Measurements from ENCODE around the gene TPRG1L. TPM values are rescaled to one million over a fixed set of nuclear protein-coding genes. Genes with fewer than 3 reads are reported as not detected.

Gene TPRG1L
- total RNA-seq, 1 donor = 19.4 TPM

- no peak for TF ChIP-seq CTCF (IDR thresholded peaks at IDR 0.05; ENCODE audit: insufficient read depth, low read depth, low read length)
- no peak for DNase-seq (ENCODE audit: low read depth)
- H3K4me3 ChIP-seq (ENCODE audit: low read depth, low read length) = no peak overlapping the region
These were observed 50.6 kb downstream of the TPRG1L start for GRCh38 chr1:3675436-3675835.

DNA sequence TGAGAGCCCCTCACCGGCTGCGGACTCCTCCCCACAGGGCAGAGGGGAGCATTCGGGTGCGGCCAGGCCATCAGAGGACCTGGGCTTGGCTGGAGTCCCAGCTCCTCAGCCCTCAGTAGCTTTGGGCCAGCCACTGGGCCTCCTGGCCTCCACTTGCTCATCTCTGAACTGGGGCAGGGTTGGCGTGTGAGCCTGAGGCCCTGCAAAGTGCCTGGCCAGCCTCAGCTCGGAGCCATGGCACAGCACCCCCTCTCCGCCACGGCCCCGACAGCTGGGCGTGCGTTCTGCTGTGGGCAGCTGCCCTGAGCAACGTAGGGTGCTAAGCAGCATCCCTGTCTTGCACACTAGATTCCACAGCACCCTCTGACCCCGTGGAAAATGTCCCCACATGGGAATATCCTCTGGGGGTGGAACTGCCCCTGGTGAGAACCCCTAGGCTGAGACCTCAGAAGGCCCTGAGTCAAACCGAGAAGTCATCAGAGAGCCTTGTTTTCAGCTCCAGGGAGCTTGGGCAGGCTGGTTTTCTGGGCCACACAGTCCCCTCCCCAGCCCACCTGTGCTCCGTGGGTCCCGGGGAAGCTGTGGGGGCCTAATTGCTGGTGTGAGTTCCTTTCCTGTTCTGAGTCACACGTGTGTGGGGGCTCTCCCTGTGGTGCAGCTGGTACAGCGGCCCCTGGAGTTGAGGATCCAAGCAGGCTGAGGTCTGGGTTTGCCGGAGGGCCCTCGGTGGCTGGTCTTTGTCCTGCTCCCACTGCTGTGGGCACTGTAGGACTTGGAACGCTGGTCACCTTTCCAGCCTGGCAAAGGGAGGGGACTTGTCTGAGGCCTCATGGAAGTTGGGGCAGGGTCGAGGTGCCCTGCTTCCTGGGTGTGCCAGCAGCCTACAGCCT, 52.0 kb downstream of the TPRG1L start:
- TF ChIP-seq CTCF (IDR thresholded peaks at IDR 0.05; ENCODE audit: insufficient read depth, low read depth, low read length) = no peak
- no peak overlapping the region for H3K4me3 ChIP-seq (ENCODE audit: low read depth, low read length)
- no peak for DNase-seq (ENCODE audit: low read depth)

DNA sequence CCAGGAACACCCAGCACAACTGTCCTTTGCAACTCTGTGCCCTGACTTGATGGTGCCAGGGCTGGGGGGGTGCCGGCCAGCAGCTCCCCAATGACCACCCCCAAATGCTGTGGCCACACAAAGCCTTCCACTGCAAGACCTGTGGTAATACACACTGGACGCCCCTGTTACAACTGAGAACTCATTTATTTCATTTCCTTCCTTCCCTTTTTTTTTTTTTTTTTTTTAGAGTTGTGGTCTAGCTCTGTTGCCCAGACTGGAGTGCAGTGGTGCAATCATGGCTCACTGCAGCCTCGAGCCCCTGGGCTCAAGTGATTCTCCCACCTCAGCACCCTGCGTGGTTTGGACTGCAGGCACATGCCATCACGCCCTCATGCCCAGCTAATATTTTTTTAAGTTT, 52.7 kb downstream of the TPRG1L start:
- no peak for TF ChIP-seq CTCF (IDR thresholded peaks at IDR 0.05; ENCODE audit: insufficient read depth, low read depth, low read length)
- no peak for DNase-seq (ENCODE audit: low read depth)
- no peak overlapping the region for H3K4me3 ChIP-seq (ENCODE audit: low read depth, low read length)

GRCh38 chr1:3678361-3679097, 53.7 kb downstream of the TPRG1L start:
- H3K4me3 ChIP-seq (ENCODE audit: low read depth, low read length) = no peak overlapping the region
- no peak for DNase-seq (ENCODE audit: low read depth)
- TF ChIP-seq CTCF (IDR thresholded peaks at IDR 0.05; ENCODE audit: insufficient read depth, low read depth, low read length) = no peak

GRCh38 chr1:3679098-3679555, 54.3 kb downstream of the TPRG1L start:
- no peak overlapping the region for H3K4me3 ChIP-seq (ENCODE audit: low read depth, low read length)
- DNase-seq (ENCODE audit: low read depth) = no peak
- TF ChIP-seq CTCF (IDR thresholded peaks at IDR 0.05; ENCODE audit: insufficient read depth, low read depth, low read length) = no peak

Other genes starting within 250 kb of the TPRG1L start
- gene ARHGEF16, start 170.3 kb upstream of the TPRG1L start, total RNA-seq = 0.86 and 0.97 TPM in 2 replicates
- gene MEGF6, start 13.5 kb upstream of the TPRG1L start, total RNA-seq = 2.2 and 7.1 TPM in 2 replicates
- gene WRAP73, start 25.1 kb downstream of the TPRG1L start, total RNA-seq = 9.7 and 12.5 TPM in 2 replicates
- not detected in 2 replicates for gene TP73, start 27.5 kb downstream of the TPRG1L start, total RNA-seq
- not detected in 2 replicates for gene CCDC27, start 127.4 kb downstream of the TPRG1L start, total RNA-seq
- gene SMIM1, start 147.7 kb downstream of the TPRG1L start, total RNA-seq = 1.7 and 3.5 TPM in 2 replicates
- gene LRRC47, start 171.5 kb downstream of the TPRG1L start, total RNA-seq = 29.0 and 31.1 TPM in 2 replicates
- gene CEP104, start 232.2 kb downstream of the TPRG1L start, total RNA-seq = 28.1 and 31.6 TPM in 2 replicates
- 4.7 and 6.8 TPM in 2 replicates for gene DFFB, start 232.5 kb downstream of the TPRG1L start, total RNA-seq